ENCODE measurements around the gene MOB3C. TPM values are rescaled to one million over a fixed set of nuclear protein-coding genes. Genes with fewer than 3 reads are reported as not detected.
"Not testable (repeated sequence)": the region's sequence is repeated elsewhere in the genome, so short reads cannot be mapped to it uniquely, and the experiment has no call there.

Gene MOB3C
- total RNA-seq, 3 donors from 2014 or later, result 10.5 to 14.5 (median 14.1) TPM

DNA sequence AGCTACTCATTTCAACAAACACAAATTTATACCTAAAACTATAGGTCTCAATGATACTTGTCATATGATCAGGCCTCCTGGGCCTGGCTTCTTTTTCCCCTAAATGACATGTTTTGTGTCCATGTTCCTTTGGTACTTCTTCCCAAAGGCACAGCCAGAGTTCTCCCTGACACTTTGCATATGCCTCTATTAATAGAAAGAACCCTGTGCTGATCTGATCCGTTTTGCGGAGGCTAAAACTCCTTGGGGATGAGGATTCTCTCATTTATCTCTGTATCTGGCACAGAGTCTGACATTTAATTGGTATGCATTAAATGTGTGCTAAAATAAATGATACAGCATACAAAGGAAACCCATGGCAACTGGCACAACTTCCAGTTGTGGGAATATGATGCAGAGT, 40.0 kb upstream of the MOB3C start:
- intact Hi-C loops (cut with DNase I; ENCODE audit: low total_unique reads), result no loop called here
- Histone ChIP-seq H3K4me3 (no peak overlapping the region), H3K4me1 (no peaks in the 10 kb centered on the region), H3K27ac (no peak overlapping the region), H3K9me3 (no peaks in the 10 kb centered on the region), H3K36me3 (no peaks in the 10 kb centered on the region), H3K27me3 (no peaks in the 10 kb centered on the region)
- TF ChIP-seq POLR2A (IDR thresholded peaks at IDR 0.05) (no peak), CTCF (IDR thresholded peaks at IDR 0.05) (no peak), POLR2AphosphoS5 (IDR thresholded peaks at IDR 0.05) (no peak)
- DNase-seq (ENCODE audit: low spot score in 2 of 2), result no peak

DNA sequence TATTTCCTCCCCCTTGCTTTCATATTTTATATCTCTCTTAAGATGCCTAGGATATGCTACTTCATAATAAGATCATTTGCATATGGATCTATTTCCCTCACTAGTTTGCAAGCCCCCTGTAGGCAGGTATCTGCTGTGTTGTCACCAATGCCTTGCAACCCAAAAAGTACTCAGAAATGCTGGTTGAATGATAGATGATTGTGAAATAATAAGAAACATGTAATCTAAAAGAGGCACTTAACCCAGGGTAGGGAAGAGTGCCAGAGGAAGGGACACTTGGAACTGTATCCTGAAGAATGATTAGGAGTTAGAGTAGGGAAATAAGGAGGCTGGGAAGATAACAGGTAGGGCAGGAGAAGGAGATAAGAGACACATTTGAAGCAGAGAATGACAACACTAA, 39.2 kb upstream of the MOB3C start:
- intact Hi-C loops (cut with DNase I; ENCODE audit: low total_unique reads), result no loop called here
- Histone ChIP-seq H3K9me3 (no peaks in the 10 kb centered on the region), H3K27ac (no peak overlapping the region), H3K4me3 (no peak overlapping the region), H3K4me1 (no peaks in the 10 kb centered on the region), H3K27me3 (no peaks in the 10 kb centered on the region), H3K36me3 (no peaks in the 10 kb centered on the region)
- TF ChIP-seq CTCF (IDR thresholded peaks at IDR 0.05) (no peak), POLR2A (IDR thresholded peaks at IDR 0.05) (no peak), POLR2AphosphoS5 (IDR thresholded peaks at IDR 0.05) (no peak)
- no peak for DNase-seq (ENCODE audit: low spot score in 2 of 2)

DNA sequence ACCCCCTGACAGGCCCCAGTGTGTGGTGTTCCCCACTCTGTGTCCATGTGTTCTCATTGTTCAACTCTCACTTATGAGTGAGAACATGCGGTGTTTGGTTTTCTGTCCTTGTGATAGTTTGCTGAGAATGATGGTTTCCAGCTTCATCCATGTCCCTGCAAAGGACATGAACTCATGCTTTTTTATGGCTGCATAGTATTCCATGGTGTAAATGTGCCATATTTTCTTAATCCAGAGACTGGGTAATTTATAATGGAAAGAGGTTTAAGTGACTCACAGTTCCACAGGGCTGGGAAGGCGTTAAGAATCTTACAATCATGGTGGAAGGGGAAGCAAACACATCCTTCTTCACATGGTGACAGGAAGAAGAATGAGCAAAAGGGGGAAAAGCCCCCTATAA, 38.1 kb upstream of the MOB3C start:
- intact Hi-C loops (cut with DNase I; ENCODE audit: low total_unique reads); H3K4me3 ChIP-seq; H3K27ac ChIP-seq; H3K36me3 ChIP-seq; H3K4me1 ChIP-seq; H3K27me3 ChIP-seq; DNase-seq (ENCODE audit: low spot score in 2 of 2): not testable (repeated sequence)
- H3K9me3 ChIP-seq, result peaks cover 6 to 10% of the 10 kb centered on the region in 2 donors

DNA sequence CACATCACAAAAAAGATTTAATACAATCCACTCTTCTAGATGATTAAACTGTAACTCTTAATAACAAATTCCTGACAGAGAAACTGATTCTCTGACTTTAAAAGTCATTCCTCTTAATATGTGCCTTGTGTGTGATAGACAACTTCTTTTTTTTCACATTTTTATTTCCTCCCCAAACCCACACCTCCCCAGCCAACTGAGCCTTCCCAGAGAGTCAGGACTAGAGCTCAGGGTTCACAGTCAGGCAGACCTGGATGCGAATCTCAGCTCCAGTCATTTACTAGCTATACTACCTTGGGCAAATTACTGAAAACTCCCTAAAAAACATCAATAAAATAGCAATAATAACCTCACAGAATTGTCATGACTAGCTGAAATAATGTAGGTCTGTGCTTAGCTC, 37.4 kb upstream of the MOB3C start:
- Histone ChIP-seq H3K27me3 (no peaks in the 10 kb centered on the region), H3K4me3 (no peak overlapping the region), H3K4me1 (no peaks in the 10 kb centered on the region), H3K9me3 (peaks cover 12 to 14% of the 10 kb centered on the region in 2 donors), H3K36me3 (no peaks in the 10 kb centered on the region), H3K27ac (no peak overlapping the region)
- intact Hi-C loops (cut with DNase I; ENCODE audit: low total_unique reads), result no loop called here
- no peak for DNase-seq (ENCODE audit: low spot score in 2 of 2)
- TF ChIP-seq POLR2AphosphoS5 (IDR thresholded peaks at IDR 0.05) (no peak), POLR2A (IDR thresholded peaks at IDR 0.05) (no peak), CTCF (IDR thresholded peaks at IDR 0.05) (no peak)

GRCh38 chr1:46653405-46653958, 36.9 kb upstream of the MOB3C start:
- no peak overlapping the region for H3K27ac ChIP-seq
- no peaks in the 10 kb centered on the region for H3K27me3 ChIP-seq
- no peak overlapping the region for H3K4me3 ChIP-seq
- intact Hi-C loops (cut with DNase I; ENCODE audit: low total_unique reads), result no loop called here
- H3K4me1 ChIP-seq, result no peaks in the 10 kb centered on the region
- TF ChIP-seq POLR2A (IDR thresholded peaks at IDR 0.05), result no peak
- no peak for TF ChIP-seq POLR2AphosphoS5 (IDR thresholded peaks at IDR 0.05)
- TF ChIP-seq CTCF (IDR thresholded peaks at IDR 0.05), result no peak
- no peak for DNase-seq (ENCODE audit: low spot score in 2 of 2)
- H3K36me3 ChIP-seq, result no peaks in the 10 kb centered on the region
- peaks cover 12 to 14% of the 10 kb centered on the region in 2 donors for H3K9me3 ChIP-seq

Data from breast epithelium (tissue), 4 donors.